Measurements from ENCODE around the gene BTBD6. TPM values are rescaled to one million over a fixed set of nuclear protein-coding genes. Genes with fewer than 3 reads are reported as not detected.
"Not testable (repeated sequence)": the region's sequence is repeated elsewhere in the genome, so short reads cannot be mapped to it uniquely, and the experiment has no call there.

Gene BTBD6
- total and polyA plus RNA-seq, 2 donors from 2014 or later = 33.3 to 38.9 TPM

DNA sequence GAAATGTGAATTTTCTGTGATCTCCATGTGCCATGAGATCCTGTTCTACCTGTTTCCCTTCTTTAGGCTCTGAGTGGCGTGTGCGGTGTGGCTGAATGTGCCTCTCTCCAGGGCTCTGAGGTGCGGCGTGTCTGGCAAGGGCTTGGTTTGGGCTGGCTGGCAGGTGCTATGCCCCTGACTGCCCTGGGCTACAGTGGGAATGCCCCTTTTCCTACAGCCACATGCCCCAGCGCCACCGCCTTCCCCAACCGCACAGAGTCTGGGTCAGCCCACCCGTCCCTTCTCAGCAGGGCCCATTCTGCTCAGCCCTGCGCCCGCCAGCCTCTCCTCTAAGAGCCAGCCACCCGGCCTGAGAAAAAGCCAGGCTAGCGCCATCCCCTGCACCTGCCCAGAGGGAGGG is 24.7 kb downstream of the BTBD6 start:
- peaks cover 0 to 25% (median 11%) of the 10 kb centered on the region in 3 donors for H3K4me1 ChIP-seq (ENCODE audit: control insufficient read depth in 2 of 3, insufficient read depth in 2 of 3, low read depth in 1 of 3, low read length in 3 of 3)
- no peaks in the 10 kb centered on the region for H3K27me3 ChIP-seq (ENCODE audit: control insufficient read depth, insufficient read depth, low read length)
- intact Hi-C loops (cut with DNase I) = no loop called here
- no peak for FAIRE-seq
- no peaks in the 10 kb centered on the region for H3K36me3 ChIP-seq (ENCODE audit: control insufficient read depth in 2 of 3, insufficient read depth in 3 of 3, low read length in 3 of 3)
- H3K4me3 ChIP-seq (ENCODE audit: low read length in 3 of 3) = no peak overlapping the region
- H3K9me3 ChIP-seq (ENCODE audit: control insufficient read depth in 2 of 3, insufficient read depth in 1 of 3, low read length in 3 of 3) = no peaks in the 10 kb centered on the region
- peak overlapping the region; percentile 67 to 74 for H3K27ac ChIP-seq (ENCODE audit: low read depth in 2 of 2, low read length in 2 of 2)
- peak in 3 of 5 donors; percentile 41 to 67 (median 49) for DNase-seq
- no peak for TF ChIP-seq CTCF (IDR thresholded peaks at IDR 0.05; ENCODE audit: borderline replicate concordance, extremely low read depth, insufficient read depth)
- peak overlapping the region in 1 of 3 donors; percentile 46 for H3K9ac ChIP-seq (ENCODE audit: low read length in 3 of 3)

DNA sequence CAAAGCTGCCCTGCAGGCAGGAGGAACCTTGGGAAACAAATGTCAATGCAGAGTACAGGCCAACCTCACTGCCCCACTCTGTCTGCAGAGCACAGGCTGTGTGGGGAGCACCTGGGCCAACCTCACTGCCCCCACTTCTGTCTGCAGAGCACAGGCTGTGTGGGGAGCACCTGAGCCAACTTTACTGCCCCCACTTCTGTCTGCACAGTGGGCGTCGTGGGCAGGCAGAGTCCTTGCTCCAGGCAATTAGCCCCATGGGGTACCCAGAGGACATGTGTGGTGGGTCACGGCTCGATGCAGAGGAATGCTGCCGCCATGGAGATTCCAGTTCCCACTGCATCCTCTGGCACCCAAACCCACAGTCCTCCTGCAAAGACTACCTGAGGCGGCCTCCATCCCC is 26.3 kb downstream of the BTBD6 start:
- no peaks in the 10 kb centered on the region for H3K36me3 ChIP-seq (ENCODE audit: control insufficient read depth in 2 of 3, insufficient read depth in 3 of 3, low read length in 3 of 3)
- TF ChIP-seq CTCF (IDR thresholded peaks at IDR 0.05; ENCODE audit: borderline replicate concordance, extremely low read depth, insufficient read depth) = no peak
- no peak overlapping the region for H3K27ac ChIP-seq (ENCODE audit: low read depth in 2 of 2, low read length in 2 of 2)
- FAIRE-seq = no peak
- H3K4me3 ChIP-seq (ENCODE audit: low read length in 3 of 3) = no peak overlapping the region
- no peaks in the 10 kb centered on the region for H3K27me3 ChIP-seq (ENCODE audit: control insufficient read depth, insufficient read depth, low read length)
- no peaks in the 10 kb centered on the region for H3K9me3 ChIP-seq (ENCODE audit: control insufficient read depth in 2 of 3, insufficient read depth in 1 of 3, low read length in 3 of 3)
- H3K4me1 ChIP-seq (ENCODE audit: control insufficient read depth in 2 of 3, insufficient read depth in 2 of 3, low read depth in 1 of 3, low read length in 3 of 3) = peaks cover 0 to 25% (median 11%) of the 10 kb centered on the region in 3 donors
- peak in 3 of 5 donors; percentile 47 to 59 (median 50) for DNase-seq
- no peak overlapping the region for H3K9ac ChIP-seq (ENCODE audit: low read length in 3 of 3)
- intact Hi-C loops (cut with DNase I) = no loop called here

- Histone ChIP-seq H3K27me3 (ENCODE audit: control insufficient read depth, insufficient read depth, low read length) (no peaks in the 10 kb centered on the region), H3K4me3 (ENCODE audit: low read length in 3 of 3) (no peak overlapping the region), H3K4me1 (ENCODE audit: control insufficient read depth in 2 of 3, insufficient read depth in 2 of 3, low read depth in 1 of 3, low read length in 3 of 3) (peaks cover 0 to 25% (median 11%) of the 10 kb centered on the region in 3 donors), H3K27ac (ENCODE audit: low read depth in 2 of 2, low read length in 2 of 2) (peak overlapping the region in 1 of 2 donors; percentile 43), H3K9me3 (ENCODE audit: control insufficient read depth in 2 of 3, insufficient read depth in 1 of 3, low read length in 3 of 3) (no peaks in the 10 kb centered on the region), H3K9ac (ENCODE audit: low read length in 3 of 3) (no peak overlapping the region), H3K36me3 (ENCODE audit: control insufficient read depth in 2 of 3, insufficient read depth in 3 of 3, low read length in 3 of 3) (no peaks in the 10 kb centered on the region)
- TF ChIP-seq CTCF (IDR thresholded peaks at IDR 0.05; ENCODE audit: borderline replicate concordance, extremely low read depth, insufficient read depth) = no peak
- FAIRE-seq = no peak
- intact Hi-C loops (cut with DNase I) = no loop called here
- DNase-seq = peak in 2 of 5 donors; percentile 17 to 33
These were observed 27.1 kb downstream of the BTBD6 start for GRCh38 chr14:105275267-105275946.

GRCh38 chr14:105277448-105277847 is 29.1 kb downstream of the BTBD6 start:
- H3K9me3 ChIP-seq (ENCODE audit: control insufficient read depth in 2 of 3, insufficient read depth in 1 of 3, low read length in 3 of 3); intact Hi-C loops (cut with DNase I); H3K27me3 ChIP-seq (ENCODE audit: control insufficient read depth, insufficient read depth, low read length); H3K27ac ChIP-seq (ENCODE audit: low read depth in 2 of 2, low read length in 2 of 2); FAIRE-seq; H3K4me3 ChIP-seq (ENCODE audit: low read length in 3 of 3); H3K36me3 ChIP-seq (ENCODE audit: control insufficient read depth in 2 of 3, insufficient read depth in 3 of 3, low read length in 3 of 3); DNase-seq; H3K9ac ChIP-seq (ENCODE audit: low read length in 3 of 3): not testable (repeated sequence)
- H3K4me1 ChIP-seq (ENCODE audit: control insufficient read depth in 2 of 3, insufficient read depth in 2 of 3, low read depth in 1 of 3, low read length in 3 of 3) = peaks cover 0 to 20% (median 11%) of the 10 kb centered on the region in 3 donors

Data from kidney (tissue), 14 donors.